ENCODE results near the gene TMEM134. TPM values are rescaled to one million over a fixed set of nuclear protein-coding genes. Genes with fewer than 3 reads are reported as not detected.

Gene TMEM134
- total RNA-seq, 4 donors from 2014 or later = 79.8 to 155 (median 108) TPM

- in situ Hi-C loops (cut with MboI; ENCODE audit: low sequenced_read_pairs in 4 of 4) = no loop called here
Measured at GRCh38 chr11:67464411-67465188, 4.5 kb downstream of the TMEM134 start.

GRCh38 chr11:67463680-67464410 is 5.2 kb downstream of the TMEM134 start:
- Histone ChIP-seq H3K36me3 (no peaks in the 10 kb centered on the region), H3K27me3 (no peaks in the 10 kb centered on the region), H3K27ac (peak overlapping the region; percentile 70 to 94 (median 83)), H3K4me1 (peaks cover 15 to 20% of the 10 kb centered on the region in 2 donors), H3K9me3 (no peaks in the 10 kb centered on the region), H3K4me3 (peak overlapping the region; percentile 51 to 67 (median 62))
- in situ Hi-C loops (cut with MboI; ENCODE audit: low sequenced_read_pairs in 4 of 4) (no loop called here), intact Hi-C loops (cut with DNase I; ENCODE audit: low total_unique reads) (loop anchor here (2.0 kb wide), 1 partner anchor 21 kb away; the partner anchor contains the start of gene CORO1B)
- no peak for TF ChIP-seq POLR2A (IDR thresholded peaks at IDR 0.05)
- no peak for TF ChIP-seq CTCF (IDR thresholded peaks at IDR 0.05 in 4 of 5, conservative IDR thresholded peaks at IDR 0.05 in 1 of 5)
- DNase-seq (peak; percentile 38 to 76), ATAC-seq (peak; percentile 23 to 48)

More at GRCh38 chr11:67464411-67465188, 4.5 kb downstream of the TMEM134 start:
- Histone ChIP-seq H3K4me1 (peaks cover 15 to 20% of the 10 kb centered on the region in 2 donors), H3K27ac (peak overlapping the region; percentile 70 to 94 (median 83)), H3K9me3 (no peaks in the 10 kb centered on the region), H3K27me3 (no peaks in the 10 kb centered on the region), H3K36me3 (no peaks in the 10 kb centered on the region), H3K4me3 (peak overlapping the region; percentile 51 to 67 (median 62))
- DNase-seq = peak; percentile 66 to 79
- peak; percentile 31 to 56 for ATAC-seq
- TF ChIP-seq POLR2A (IDR thresholded peaks at IDR 0.05) (peak; percentile 21 to 26), CTCF (IDR thresholded peaks at IDR 0.05 in 4 of 5, conservative IDR thresholded peaks at IDR 0.05 in 1 of 5) (no peak)
- intact Hi-C loops (cut with DNase I; ENCODE audit: low total_unique reads) = loop anchor here (2.0 to 5.0 kb wide), 2 partner anchors 22 to 37 kb away; partner anchors contain the start of genes CORO1B and RPS6KB2

GRCh38 chr11:67463186-67463585 is 5.9 kb downstream of the TMEM134 start:
- Histone ChIP-seq H3K4me1 (peaks cover 11 to 13% of the 10 kb centered on the region in 2 donors), H3K27me3 (no peaks in the 10 kb centered on the region), H3K4me3 (no peak overlapping the region), H3K36me3 (no peaks in the 10 kb centered on the region), H3K9me3 (no peaks in the 10 kb centered on the region), H3K27ac (peak overlapping the region in 3 of 4 donors; percentile 70 to 85 (median 81))
- in situ Hi-C loops (cut with MboI; ENCODE audit: low sequenced_read_pairs in 4 of 4) = no loop called here
- DNase-seq (no peak), ATAC-seq (no peak)
- TF ChIP-seq CTCF (IDR thresholded peaks at IDR 0.05 in 4 of 5, conservative IDR thresholded peaks at IDR 0.05 in 1 of 5) = no peak
- TF ChIP-seq POLR2A (IDR thresholded peaks at IDR 0.05) = no peak
- intact Hi-C loops (cut with DNase I; ENCODE audit: low total_unique reads) = no loop called here

GRCh38 chr11:67458266-67458665 is 10.8 kb downstream of the TMEM134 start:
- H3K9me3 ChIP-seq = no peaks in the 10 kb centered on the region
- H3K27ac ChIP-seq = no peak overlapping the region
- ATAC-seq (no peak), DNase-seq (no peak)
- no peaks in the 10 kb centered on the region for H3K36me3 ChIP-seq
- H3K4me1 ChIP-seq = no peaks in the 10 kb centered on the region
- in situ Hi-C loops (cut with MboI; ENCODE audit: low sequenced_read_pairs in 4 of 4) = no loop called here
- H3K27me3 ChIP-seq = no peaks in the 10 kb centered on the region
- no peak for TF ChIP-seq CTCF (IDR thresholded peaks at IDR 0.05 in 4 of 5, conservative IDR thresholded peaks at IDR 0.05 in 1 of 5)
- TF ChIP-seq POLR2A (IDR thresholded peaks at IDR 0.05) = no peak
- no peak overlapping the region for H3K4me3 ChIP-seq
- intact Hi-C loops (cut with DNase I; ENCODE audit: low total_unique reads) = no loop called here
